WTC11 (cell line): ENCODE results near the gene PPIC. TPM values are rescaled to one million over a fixed set of nuclear protein-coding genes. Genes with fewer than 3 reads are reported as not detected.

Source experiments
- ATAC-seq: fragments of 200-7000 bp; cut with Tn5 transposase; 2 replicates; pipeline ENCODE4 v1.10.0; 2021; ENCODE audit warnings: mild to moderate bottlenecking, moderate library complexity
- CTCF ChIA-PET: fragments of 300-600 bp; sonication (Branson Sonifier 250); formaldehyde crosslinking; loops from one replicate; lab custom pipeline; 2021; ENCODE audit warnings: antibody characterized with exemption; lab: Charles Lee
- POLR2A ChIA-PET: fragments of 350-600 bp; sonication (Branson Sonifier 250); formaldehyde crosslinking; loops from one replicate; lab custom pipeline; 2021; ENCODE audit warnings: antibody characterized with exemption; lab: Charles Lee
- DNase-seq: peaks from one replicate; pipeline ENCODE4 v3.0.0; 2021; ENCODE audit warnings: low spot score
- H3K27ac Mint-ChIP-seq: 2 replicates; pipeline ENCODE4 v1.8.0; 2021; ENCODE audit warnings: mixed read lengths
- H3K27me3 Mint-ChIP-seq: 2 replicates; pipeline ENCODE4 v1.8.0; 2021; ENCODE audit warnings: low read depth, mild to moderate bottlenecking, moderate library complexity, mixed read lengths
- H3K36me3 Mint-ChIP-seq: 2 replicates; pipeline ENCODE4 v1.8.0; 2021; ENCODE audit warnings: mixed read lengths
- H3K4me1 Mint-ChIP-seq: 2 replicates; pipeline ENCODE4 v1.8.0; 2022; ENCODE audit warnings: mixed read lengths
- H3K4me3 Mint-ChIP-seq: 2 replicates; pipeline ENCODE4 v1.8.0; 2021; ENCODE audit warnings: mild to moderate bottlenecking, moderate library complexity, mixed read lengths
- H3K9me3 Mint-ChIP-seq: 2 replicates; pipeline ENCODE4 v1.8.0; 2021; ENCODE audit warnings: mixed read lengths
- AR ChIP-seq: fragments of 250-450 bp; sonication (Bioruptor Pico); IDR thresholded peaks from 2 replicates; pipeline ENCODE4 v1.9.0; 2021; ENCODE audit warnings: mild to moderate bottlenecking
- ATF3 ChIP-seq: sonication (generic); formaldehyde crosslinking; conservative IDR thresholded peaks from 2 replicates; pipeline ENCODE4 v1.8.1; 2022; ENCODE audit warnings: mild to moderate bottlenecking, missing genetic modification reagents
- CDX4 ChIP-seq: fragments of 250-450 bp; sonication (Bioruptor Pico); IDR thresholded peaks from 2 replicates; pipeline ENCODE4 v1.9.0; 2021; ENCODE audit warnings: moderate library complexity, mild to moderate bottlenecking, inconsistent platforms, borderline replicate concordance
- CREM ChIP-seq: sonication (generic); formaldehyde crosslinking; IDR thresholded peaks from 2 replicates; pipeline ENCODE4 v1.8.1; 2022; ENCODE audit warnings: mild to moderate bottlenecking, missing genetic modification reagents, moderate library complexity
- E2F5 ChIP-seq: sonication (generic); formaldehyde crosslinking; IDR thresholded peaks from 2 replicates; pipeline ENCODE4 v1.8.1; 2022; ENCODE audit warnings: mild to moderate bottlenecking, moderate library complexity, missing genetic modification reagents
- ELF4 ChIP-seq: sonication (generic); formaldehyde crosslinking; IDR thresholded peaks from 2 replicates; pipeline ENCODE4 v1.8.1; 2022; ENCODE audit warnings: low read depth, mild to moderate bottlenecking, moderate library complexity, missing genetic modification reagents
- EMX1 ChIP-seq: fragments of 250-450 bp; sonication (Bioruptor Pico); IDR thresholded peaks from 2 replicates; pipeline ENCODE4 v1.8.0; 2021; ENCODE audit warnings: mild to moderate bottlenecking
- ESRRA ChIP-seq: sonication (generic); formaldehyde crosslinking; IDR thresholded peaks from 2 replicates; pipeline ENCODE4 v1.8.1; 2022; ENCODE audit warnings: mild to moderate bottlenecking, missing genetic modification reagents, borderline replicate concordance
- FOXJ3 ChIP-seq: sonication (generic); formaldehyde crosslinking; IDR thresholded peaks from 2 replicates; pipeline ENCODE4 v1.9.0; 2021; ENCODE audit warnings: missing genetic modification reagents, mild to moderate bottlenecking, borderline replicate concordance
- FOXP1 ChIP-seq: sonication (generic); formaldehyde crosslinking; IDR thresholded peaks from 2 replicates; pipeline ENCODE4 v1.8.0; 2022; ENCODE audit warnings: missing genetic modification reagents, mild to moderate bottlenecking, moderate library complexity, borderline replicate concordance
- GABPB1 ChIP-seq: sonication (generic); formaldehyde crosslinking; IDR thresholded peaks from 2 replicates; pipeline ENCODE4 v1.8.1; 2023; ENCODE audit warnings: mild to moderate bottlenecking, missing genetic modification reagents
- KAT7 ChIP-seq: sonication (generic); formaldehyde crosslinking; IDR thresholded peaks from 2 replicates; pipeline ENCODE4 v1.8.1; 2023; ENCODE audit warnings: missing genetic modification reagents, mild to moderate bottlenecking, borderline replicate concordance
- NFE2L1 ChIP-seq: sonication (generic); formaldehyde crosslinking; IDR thresholded peaks from 2 replicates; pipeline ENCODE4 v1.8.1; 2023; ENCODE audit warnings: missing genetic modification reagents
- NR1H2 ChIP-seq: sonication (generic); formaldehyde crosslinking; IDR thresholded peaks from 2 replicates; pipeline ENCODE4 v1.9.0; 2021; ENCODE audit warnings: mild to moderate bottlenecking, moderate library complexity, missing genetic modification reagents
- OVOL2 ChIP-seq: fragments of 250-450 bp; sonication (Bioruptor Pico); IDR thresholded peaks from 2 replicates; pipeline ENCODE4 v1.9.0; 2021; ENCODE audit warnings: mild to moderate bottlenecking, borderline replicate concordance
- PREB ChIP-seq: sonication (generic); formaldehyde crosslinking; IDR thresholded peaks from 2 replicates; pipeline ENCODE4 v1.8.1; 2022; ENCODE audit warnings: mild to moderate bottlenecking, missing genetic modification reagents, moderate library complexity, borderline replicate concordance
- ZNF138 ChIP-seq: sonication (generic); formaldehyde crosslinking; conservative IDR thresholded peaks from 2 replicates; pipeline ENCODE4 v1.8.1; 2022; ENCODE audit warnings: mild to moderate bottlenecking, moderate library complexity, missing genetic modification reagents
- ZNF281 ChIP-seq: sonication (generic); formaldehyde crosslinking; IDR thresholded peaks from 2 replicates; pipeline ENCODE4 v1.8.0; 2023; ENCODE audit warnings: mild to moderate bottlenecking, missing genetic modification reagents
- ZNF423 ChIP-seq: fragments of 250-450 bp; sonication (Bioruptor Pico); IDR thresholded peaks from 2 replicates; pipeline ENCODE4 v2.1.2; 2022; ENCODE audit warnings: mild to moderate bottlenecking, moderate library complexity
- total RNA-seq: library from RNA; stranded (reverse); gene quantifications from 3 replicates; pipeline ENCODE4 v1.2.3, GENCODE V29; 2021
- TF ChIP-seq, protein P1 (sequence below): sonication (generic); formaldehyde crosslinking; conservative IDR thresholded peaks from 2 replicates; pipeline ENCODE4 v1.8.1; 2023; ENCODE audit warnings: mild to moderate bottlenecking, low read depth, missing genetic modification reagents, moderate library complexity
- TF ChIP-seq, protein P2 (sequence below): sonication (generic); formaldehyde crosslinking; IDR thresholded peaks from 2 replicates; pipeline ENCODE4 v1.8.1; 2022; ENCODE audit warnings: low read depth, mild to moderate bottlenecking, moderate library complexity, missing genetic modification reagents, borderline replicate concordance

The PPIC gene
- total RNA-seq, 1 experiment from 2014 or later = 12.4 TPM

- no peak overlapping the region for H3K4me3 Mint-ChIP-seq
- no peak for DNase-seq
- TF ChIP-seq ESRRA (CRISPR knock-in tag) (no peak), NR1H2 (no peak), E2F5 (CRISPR knock-in tag) (no peak), ELF4 (CRISPR knock-in tag) (no peak), EMX1 (CRISPR knock-in tag) (no peak), CDX4 (no peak), FOXP1 (CRISPR knock-in tag) (no peak), ATF3 (CRISPR knock-in tag) (no peak), PREB (CRISPR knock-in tag) (no peak), OVOL2 (no peak), ZNF423 (CRISPR knock-in tag) (no peak)
- TF ChIP-seq, protein P1, sequence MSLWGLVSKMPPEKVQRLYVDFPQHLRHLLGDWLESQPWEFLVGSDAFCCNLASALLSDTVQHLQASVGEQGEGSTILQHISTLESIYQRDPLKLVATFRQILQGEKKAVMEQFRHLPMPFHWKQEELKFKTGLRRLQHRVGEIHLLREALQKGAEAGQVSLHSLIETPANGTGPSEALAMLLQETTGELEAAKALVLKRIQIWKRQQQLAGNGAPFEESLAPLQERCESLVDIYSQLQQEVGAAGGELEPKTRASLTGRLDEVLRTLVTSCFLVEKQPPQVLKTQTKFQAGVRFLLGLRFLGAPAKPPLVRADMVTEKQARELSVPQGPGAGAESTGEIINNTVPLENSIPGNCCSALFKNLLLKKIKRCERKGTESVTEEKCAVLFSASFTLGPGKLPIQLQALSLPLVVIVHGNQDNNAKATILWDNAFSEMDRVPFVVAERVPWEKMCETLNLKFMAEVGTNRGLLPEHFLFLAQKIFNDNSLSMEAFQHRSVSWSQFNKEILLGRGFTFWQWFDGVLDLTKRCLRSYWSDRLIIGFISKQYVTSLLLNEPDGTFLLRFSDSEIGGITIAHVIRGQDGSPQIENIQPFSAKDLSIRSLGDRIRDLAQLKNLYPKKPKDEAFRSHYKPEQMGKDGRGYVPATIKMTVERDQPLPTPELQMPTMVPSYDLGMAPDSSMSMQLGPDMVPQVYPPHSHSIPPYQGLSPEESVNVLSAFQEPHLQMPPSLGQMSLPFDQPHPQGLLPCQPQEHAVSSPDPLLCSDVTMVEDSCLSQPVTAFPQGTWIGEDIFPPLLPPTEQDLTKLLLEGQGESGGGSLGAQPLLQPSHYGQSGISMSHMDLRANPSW = no peak
- TF ChIP-seq, protein P2, sequence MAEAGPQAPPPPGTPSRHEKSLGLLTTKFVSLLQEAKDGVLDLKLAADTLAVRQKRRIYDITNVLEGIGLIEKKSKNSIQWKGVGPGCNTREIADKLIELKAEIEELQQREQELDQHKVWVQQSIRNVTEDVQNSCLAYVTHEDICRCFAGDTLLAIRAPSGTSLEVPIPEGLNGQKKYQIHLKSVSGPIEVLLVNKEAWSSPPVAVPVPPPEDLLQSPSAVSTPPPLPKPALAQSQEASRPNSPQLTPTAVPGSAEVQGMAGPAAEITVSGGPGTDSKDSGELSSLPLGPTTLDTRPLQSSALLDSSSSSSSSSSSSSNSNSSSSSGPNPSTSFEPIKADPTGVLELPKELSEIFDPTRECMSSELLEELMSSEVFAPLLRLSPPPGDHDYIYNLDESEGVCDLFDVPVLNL (CRISPR knock-in tag) = no peak
- H3K27ac Mint-ChIP-seq = no peak overlapping the region
- H3K27me3 Mint-ChIP-seq = no peaks in the 10 kb centered on the region
- POLR2A ChIA-PET = no interaction called here
- H3K36me3 Mint-ChIP-seq = no peaks in the 10 kb centered on the region
- no peak for ATAC-seq
- peaks cover 7% of the 10 kb centered on the region; the same call in 1 of the 2 replicates for H3K4me1 Mint-ChIP-seq
- CTCF ChIA-PET = no interaction called here
- H3K9me3 Mint-ChIP-seq = no peaks in the 10 kb centered on the region
Measured at GRCh38 chr5:122982376-122982775, 54.1 kb downstream of the PPIC start.

- no peak overlapping the region for H3K27ac Mint-ChIP-seq
- no peaks in the 10 kb centered on the region for H3K9me3 Mint-ChIP-seq
- POLR2A ChIA-PET = no interaction called here
- H3K4me3 Mint-ChIP-seq = no peak overlapping the region
- no peaks in the 10 kb centered on the region for H3K36me3 Mint-ChIP-seq
- no peaks in the 10 kb centered on the region for H3K27me3 Mint-ChIP-seq
- no peak for ATAC-seq
- peaks cover 6% of the 10 kb centered on the region; the same call in 1 of the 2 replicates for H3K4me1 Mint-ChIP-seq
- CTCF ChIA-PET = no interaction called here
- DNase-seq = no peak
- TF ChIP-seq NFE2L1 (CRISPR knock-in tag) (no peak), CREM (CRISPR knock-in tag) (no peak), GABPB1 (CRISPR knock-in tag) (no peak), FOXJ3 (CRISPR knock-in tag) (no peak), OVOL2 (no peak), ZNF281 (CRISPR knock-in tag) (no peak), AR (no peak), KAT7 (no peak), ATF3 (CRISPR knock-in tag) (no peak), ZNF138 (CRISPR knock-in tag) (no peak)
Measured at GRCh38 chr5:122981846-122982245, 54.7 kb downstream of the PPIC start.
